Epithelial cell of esophagus (primary cell): ENCODE data around the gene PRSS21.

Experiments used
- DNase-seq: peaks from one replicate; pipeline ENCODE4 v3.0.0; 2010; ENCODE audit warnings: low read depth
- H3K4me3 ChIP-seq: 2 replicates; pipeline ENCODE4 v1.5.1; 2011; ENCODE audit warnings: mild to moderate bottlenecking, low read length, control low read depth
- CTCF ChIP-seq: IDR thresholded peaks from 2 replicates; pipeline ENCODE4 v1.5.1; 2011; ENCODE audit warnings: low read depth, mild to moderate bottlenecking, low read length, control low read depth, inconsistent platforms; ENCODE audit not compliant: insufficient read depth; ENCODE audit errors: missing control alignments

Gene PRSS21

GRCh38 chr16:2787406-2787805 is 29.6 kb upstream of the PRSS21 start, which contains the start of gene PRSS33:
Gene PRSS33, minus strand, starts transcription at chr16:2787560. Its CDS starts 1,013 bp downstream, at chr16:2786547.
- TF ChIP-seq CTCF, result no peak
- no peak within 1 kb of the TSS for H3K4me3 ChIP-seq
- DNase-seq, result no peak

- H3K4me3 ChIP-seq, result no peak overlapping the region
- no peak for TF ChIP-seq CTCF
- DNase-seq, result no peak
Measured at GRCh38 chr16:2787961-2788360, 29.1 kb upstream of the PRSS21 start.

- no peak overlapping the region for H3K4me3 ChIP-seq
- no peak for DNase-seq
- no peak for TF ChIP-seq CTCF
Measured at GRCh38 chr16:2790631-2791030, 26.4 kb upstream of the PRSS21 start.

DNA sequence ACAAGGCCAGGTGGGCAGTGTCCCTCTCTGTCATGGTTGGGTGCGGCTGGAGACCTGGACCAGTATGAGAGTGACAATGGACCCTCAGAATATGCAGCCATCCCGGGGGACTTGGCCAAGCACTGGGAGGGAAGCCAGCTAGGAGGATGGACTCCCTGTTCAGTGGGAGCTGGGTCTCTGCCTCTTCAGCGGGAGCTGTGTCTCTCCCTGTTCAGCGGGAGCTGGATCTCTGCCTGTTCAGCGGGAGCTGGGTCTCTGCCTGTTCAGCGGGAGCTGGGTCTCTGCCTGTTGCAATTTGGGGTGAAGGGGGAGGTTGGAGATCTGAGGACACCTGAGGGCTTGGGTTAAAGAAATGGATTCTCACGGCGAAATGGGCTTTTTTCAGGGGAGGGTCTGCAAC is 25.9 kb upstream of the PRSS21 start:
- DNase-seq, result no peak
- no peak overlapping the region for H3K4me3 ChIP-seq
- no peak for TF ChIP-seq CTCF

DNA sequence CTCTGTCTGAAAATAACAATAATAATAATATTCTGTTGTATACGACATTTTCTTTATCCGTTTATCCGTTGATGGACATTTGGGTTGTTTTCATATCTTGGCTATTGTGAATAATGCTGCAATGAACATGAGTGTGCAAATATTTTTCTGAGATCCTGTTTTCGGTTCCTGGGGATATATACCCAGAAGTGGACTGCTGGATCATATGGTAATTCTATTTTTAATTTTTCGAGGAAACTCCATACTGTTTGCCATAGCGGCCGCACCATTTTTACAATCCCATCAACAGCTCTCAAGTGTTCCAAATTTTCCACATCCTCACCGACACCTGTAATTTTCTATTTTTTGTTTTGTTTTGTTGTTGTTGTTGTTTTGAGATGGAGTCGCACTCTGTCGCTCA is 24.1 kb upstream of the PRSS21 start:
- TF ChIP-seq CTCF, result no peak
- no peak overlapping the region for H3K4me3 ChIP-seq
- no peak for DNase-seq

DNA sequence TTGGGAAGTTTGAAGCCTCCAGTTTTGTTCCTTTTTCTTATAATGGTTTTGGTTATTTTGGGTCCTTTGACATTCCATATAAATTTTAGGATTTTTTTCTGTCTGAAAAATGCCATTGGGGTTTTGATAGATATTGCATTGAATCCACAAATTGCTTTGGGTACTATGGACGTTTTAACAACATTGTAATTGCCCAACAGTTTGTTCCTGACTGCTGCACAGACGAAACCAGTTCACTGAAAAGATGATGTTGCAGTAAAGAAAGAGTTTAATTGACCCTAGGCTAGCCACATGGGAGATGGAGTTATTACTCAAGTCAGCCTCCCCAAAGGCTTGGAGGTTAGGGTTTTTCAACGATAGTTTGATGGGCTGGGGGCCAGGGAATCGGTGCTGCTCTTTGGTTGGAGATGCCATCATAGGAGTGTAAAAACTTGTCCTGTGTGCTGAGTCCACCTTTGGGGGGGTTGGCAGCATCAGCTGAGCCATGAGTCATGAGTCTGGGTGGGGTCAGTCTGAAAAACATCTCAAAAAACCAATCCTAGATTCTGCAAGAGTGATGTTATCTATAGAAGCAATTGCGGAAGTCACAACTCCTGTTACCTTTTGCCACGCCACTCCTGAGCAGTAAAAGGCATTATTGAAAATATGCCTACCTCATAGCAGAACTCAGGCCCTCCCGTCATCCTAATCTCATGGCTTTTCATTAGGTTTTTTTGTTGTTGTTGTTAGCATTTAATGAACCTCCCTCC is 21.5 kb upstream of the PRSS21 start:
- no peak overlapping the region for H3K4me3 ChIP-seq
- no peak for TF ChIP-seq CTCF
- no peak for DNase-seq

DNA sequence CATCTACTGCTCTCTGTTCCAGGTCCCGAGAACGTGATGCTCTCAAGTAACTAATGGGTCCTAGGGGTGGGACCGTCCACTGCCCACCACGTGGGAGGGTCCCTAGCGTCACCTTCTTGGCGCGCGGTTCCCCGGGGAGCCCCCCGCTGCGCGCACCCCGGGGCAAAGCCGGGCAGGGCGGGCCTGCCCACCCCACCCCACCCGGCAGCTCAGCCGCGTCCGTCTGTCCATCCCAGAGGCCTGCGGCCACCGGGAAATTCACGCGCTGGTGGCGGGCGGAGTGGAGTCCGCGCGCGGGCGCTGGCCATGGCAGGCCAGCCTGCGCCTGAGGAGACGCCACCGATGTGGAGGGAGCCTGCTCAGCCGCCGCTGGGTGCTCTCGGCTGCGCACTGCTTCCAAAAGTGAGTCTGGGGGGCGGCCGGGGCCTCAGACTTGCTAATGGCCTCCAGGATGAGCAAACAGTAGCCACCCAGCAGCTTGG is 18.3 kb upstream of the PRSS21 start:
- H3K4me3 ChIP-seq, result no peak overlapping the region
- TF ChIP-seq CTCF, result no peak
- DNase-seq, result no peak
